ENCODE measurements around the gene RYR1.
A peak's percentile ranks its signal among the peaks of the same experiment; 100 is the strongest.
"Not testable (repeated sequence)": the region's sequence is repeated elsewhere in the genome, so short reads cannot be mapped to it uniquely, and the experiment has no call there.

RYR1 gene

DNA sequence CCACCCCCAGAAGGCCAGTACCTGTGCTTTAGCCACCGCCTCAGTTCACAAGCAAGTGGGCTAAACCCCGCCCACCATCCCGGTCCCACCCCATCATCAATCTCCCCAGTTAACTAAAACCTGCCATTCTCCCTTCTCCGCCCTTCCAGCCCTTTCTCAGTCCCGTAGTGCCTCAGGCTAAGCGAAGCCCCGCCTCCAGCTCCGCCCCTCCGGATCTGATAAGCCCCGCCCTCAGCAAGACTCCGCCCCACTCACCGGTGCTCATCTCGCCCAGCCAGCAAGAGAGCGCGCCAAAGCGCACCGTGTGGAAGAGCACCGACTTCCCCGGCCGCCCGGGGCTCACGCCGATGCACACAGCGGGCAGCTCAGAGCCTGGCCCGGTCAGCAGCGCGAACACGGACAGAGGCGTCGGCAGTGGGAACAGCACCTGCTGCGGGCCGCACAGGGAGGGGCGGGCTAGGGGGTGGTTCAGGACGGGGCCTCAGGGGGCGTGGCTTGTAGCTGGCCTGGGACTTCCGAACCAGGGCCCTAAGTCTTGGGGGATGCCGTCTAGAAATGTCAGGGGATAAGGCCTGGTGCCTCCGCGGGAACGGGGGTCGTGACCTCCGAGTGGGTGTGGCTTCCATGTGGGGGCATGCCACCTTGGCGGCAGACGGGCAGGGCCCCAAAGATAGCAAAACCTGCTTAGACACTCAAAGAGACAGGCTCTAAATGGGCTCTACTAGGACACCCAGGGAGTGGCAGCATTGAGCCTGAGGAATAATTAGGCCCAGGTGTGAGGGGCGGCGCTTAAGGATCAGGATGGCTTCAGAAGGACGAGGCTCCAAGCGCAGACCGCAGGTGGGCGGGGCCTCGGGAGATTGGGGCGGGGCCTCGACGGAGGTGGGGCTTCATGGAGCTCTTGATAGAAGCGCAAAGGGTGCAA, 162.8 kb downstream of the RYR1 start:
- TF ChIP-seq CTCF (IDR thresholded peaks at IDR 0.05; ENCODE audit: poor library complexity, severe bottlenecking) = peak; percentile 7
- no peak overlapping the region for H3K27ac ChIP-seq (ENCODE audit: poor library complexity, severe bottlenecking)
- peak; percentile 82 for ATAC-seq (ENCODE audit: low read depth)
- H3K36me3 ChIP-seq (ENCODE audit: low read depth) = no peaks in the 10 kb centered on the region
- H3K27me3 ChIP-seq (ENCODE audit: insufficient read depth, poor library complexity, severe bottlenecking) = no peaks in the 10 kb centered on the region
- DNase-seq (ENCODE audit: low spot score) = no peak
- H3K4me1 ChIP-seq (ENCODE audit: insufficient read depth, poor library complexity, severe bottlenecking) = no peaks in the 10 kb centered on the region
- peak overlapping the region; percentile 23 for H3K4me3 ChIP-seq (ENCODE audit: severe bottlenecking)
- no peaks in the 10 kb centered on the region for H3K9me3 ChIP-seq (ENCODE audit: severe bottlenecking)

DNA sequence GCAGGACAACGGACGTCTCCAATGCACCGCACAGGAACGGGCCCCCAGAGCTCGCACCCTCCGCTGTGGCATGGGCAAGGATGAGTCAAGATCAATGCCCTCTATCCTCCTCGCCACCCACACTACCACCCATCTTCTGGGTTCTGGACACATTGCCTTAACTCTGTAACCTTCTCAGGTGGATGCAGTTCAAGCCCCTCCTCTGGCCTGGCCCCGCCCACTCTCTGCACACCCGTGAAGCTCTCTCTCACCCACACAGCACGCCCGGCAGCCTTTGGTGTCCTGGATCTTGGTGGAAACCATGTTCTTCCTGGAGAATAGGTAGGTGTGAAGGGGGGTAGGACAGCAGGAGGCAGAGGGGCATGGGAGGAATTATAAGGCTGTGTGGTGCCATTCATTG, 163.6 kb downstream of the RYR1 start:
- Histone ChIP-seq H3K36me3 (ENCODE audit: low read depth) (no peaks in the 10 kb centered on the region), H3K27ac (ENCODE audit: poor library complexity, severe bottlenecking) (no peak overlapping the region)

DNA sequence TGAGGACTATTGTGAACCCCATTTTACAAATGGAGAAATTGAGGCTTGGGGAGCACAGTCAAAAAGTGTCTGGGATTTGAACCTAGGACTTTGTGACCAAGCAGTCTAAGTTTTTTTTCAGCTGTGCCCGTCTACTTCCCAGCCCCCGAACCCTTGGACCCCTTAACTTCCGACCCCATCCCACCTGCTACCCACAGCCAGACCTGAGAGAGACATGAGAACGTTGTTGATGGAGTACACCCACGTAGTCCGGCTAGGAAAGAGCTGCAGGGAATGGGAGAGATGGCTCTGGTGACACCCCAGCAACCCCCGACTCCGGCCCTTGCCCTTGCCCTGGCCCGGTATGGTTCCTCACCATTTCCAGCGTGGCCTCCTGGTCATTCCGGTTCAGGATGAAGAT, 166.2 kb downstream of the RYR1 start:
- no peak for TF ChIP-seq CTCF (IDR thresholded peaks at IDR 0.05; ENCODE audit: poor library complexity, severe bottlenecking)
- ATAC-seq (ENCODE audit: low read depth) = no peak
- no peaks in the 10 kb centered on the region for H3K9me3 ChIP-seq (ENCODE audit: severe bottlenecking)
- no peak overlapping the region for H3K4me3 ChIP-seq (ENCODE audit: severe bottlenecking)
- no peaks in the 10 kb centered on the region for H3K27me3 ChIP-seq (ENCODE audit: insufficient read depth, poor library complexity, severe bottlenecking)
- no peaks in the 10 kb centered on the region for H3K36me3 ChIP-seq (ENCODE audit: low read depth)
- DNase-seq (ENCODE audit: low spot score) = no peak
- no peaks in the 10 kb centered on the region for H3K4me1 ChIP-seq (ENCODE audit: insufficient read depth, poor library complexity, severe bottlenecking)
- H3K27ac ChIP-seq (ENCODE audit: poor library complexity, severe bottlenecking) = no peak overlapping the region

More for the DNA sequence above, 163.6 kb downstream of the RYR1 start:
- DNase-seq (ENCODE audit: low spot score) (no peak), ATAC-seq (ENCODE audit: low read depth) (no peak)
- Histone ChIP-seq H3K9me3 (ENCODE audit: severe bottlenecking) (no peaks in the 10 kb centered on the region), H3K4me1 (ENCODE audit: insufficient read depth, poor library complexity, severe bottlenecking) (no peaks in the 10 kb centered on the region), H3K27me3 (ENCODE audit: insufficient read depth, poor library complexity, severe bottlenecking) (no peaks in the 10 kb centered on the region), H3K4me3 (ENCODE audit: severe bottlenecking) (no peak overlapping the region)
- TF ChIP-seq CTCF (IDR thresholded peaks at IDR 0.05; ENCODE audit: poor library complexity, severe bottlenecking) = no peak

DNA sequence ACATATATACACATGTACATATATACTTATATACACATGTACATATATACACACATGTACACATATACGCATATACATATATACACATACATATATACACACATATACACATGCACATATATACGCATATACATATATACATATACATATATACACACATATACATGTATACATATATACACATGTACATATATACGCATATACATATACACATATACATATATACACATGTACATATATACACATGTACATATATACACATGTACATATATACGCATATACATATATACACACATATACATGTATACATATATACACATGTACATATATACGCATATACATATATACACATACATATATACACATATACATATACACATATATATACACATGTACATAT, 169.4 kb downstream of the RYR1 start:
- H3K9me3 ChIP-seq (ENCODE audit: severe bottlenecking); DNase-seq (ENCODE audit: low spot score); H3K4me3 ChIP-seq (ENCODE audit: severe bottlenecking); H3K27ac ChIP-seq (ENCODE audit: poor library complexity, severe bottlenecking); H3K36me3 ChIP-seq (ENCODE audit: low read depth); H3K27me3 ChIP-seq (ENCODE audit: insufficient read depth, poor library complexity, severe bottlenecking); H3K4me1 ChIP-seq (ENCODE audit: insufficient read depth, poor library complexity, severe bottlenecking); ATAC-seq (ENCODE audit: low read depth): not testable (repeated sequence)

GRCh38 chr19:38606131-38606530, 172.6 kb downstream of the RYR1 start:
- TF ChIP-seq CTCF (IDR thresholded peaks at IDR 0.05; ENCODE audit: poor library complexity, severe bottlenecking) = no peak
- Histone ChIP-seq H3K9me3 (ENCODE audit: severe bottlenecking) (no peaks in the 10 kb centered on the region), H3K27me3 (ENCODE audit: insufficient read depth, poor library complexity, severe bottlenecking) (no peaks in the 10 kb centered on the region), H3K4me3 (ENCODE audit: severe bottlenecking) (no peak overlapping the region), H3K27ac (ENCODE audit: poor library complexity, severe bottlenecking) (no peak overlapping the region), H3K36me3 (ENCODE audit: low read depth) (no peaks in the 10 kb centered on the region), H3K4me1 (ENCODE audit: insufficient read depth, poor library complexity, severe bottlenecking) (no peaks in the 10 kb centered on the region)
- ATAC-seq (ENCODE audit: low read depth) (no peak), DNase-seq (ENCODE audit: low spot score) (no peak)
